GM15510 (cell line): ENCODE data around the gene CDH23.

Source experiments
- POLR2A ChIP-seq: IDR thresholded peaks from 3 replicates; pipeline ENCODE4 v1.6.1; 2011; ENCODE audit warnings: borderline replicate concordance; ENCODE audit not compliant: insufficient read length; ENCODE audit errors: extremely low read depth

The CDH23 gene

GRCh38 chr10:71829171-71829570, 432.5 kb downstream of the CDH23 start:
- TF ChIP-seq POLR2A = no peak

- TF ChIP-seq POLR2A = no peak
Observed at GRCh38 chr10:71829896-71830295, 433.2 kb downstream of the CDH23 start.

DNA sequence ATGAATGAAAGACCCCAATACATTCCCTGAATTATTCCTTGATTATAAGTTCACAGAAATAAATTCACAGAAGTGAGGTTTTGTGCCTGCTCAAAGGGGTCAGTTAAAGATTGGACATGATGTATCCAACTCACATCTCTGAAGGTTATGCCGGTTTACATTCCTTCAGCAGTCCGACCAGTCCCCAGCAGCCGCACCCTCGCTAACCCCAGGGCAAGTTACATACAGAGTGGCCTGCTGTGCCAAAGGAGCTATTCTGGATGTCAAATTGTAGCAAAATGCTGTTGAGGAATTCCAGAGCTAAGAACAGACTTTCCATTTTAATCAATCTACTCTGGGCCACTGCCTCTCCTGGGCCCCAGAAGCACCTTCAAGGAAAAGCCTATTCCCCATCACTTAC, 434.0 kb downstream of the CDH23 start:
- TF ChIP-seq POLR2A = no peak

GRCh38 chr10:71831646-71832552, 435.2 kb downstream of the CDH23 start:
- no peak for TF ChIP-seq POLR2A

GRCh38 chr10:71832967-71833366, 436.2 kb downstream of the CDH23 start:
- no peak for TF ChIP-seq POLR2A

- no peak for TF ChIP-seq POLR2A
Observed at GRCh38 chr10:71833451-71834342, 437.0 kb downstream of the CDH23 start.

- TF ChIP-seq POLR2A = no peak
Observed at GRCh38 chr10:71834343-71834674, 437.6 kb downstream of the CDH23 start.

DNA sequence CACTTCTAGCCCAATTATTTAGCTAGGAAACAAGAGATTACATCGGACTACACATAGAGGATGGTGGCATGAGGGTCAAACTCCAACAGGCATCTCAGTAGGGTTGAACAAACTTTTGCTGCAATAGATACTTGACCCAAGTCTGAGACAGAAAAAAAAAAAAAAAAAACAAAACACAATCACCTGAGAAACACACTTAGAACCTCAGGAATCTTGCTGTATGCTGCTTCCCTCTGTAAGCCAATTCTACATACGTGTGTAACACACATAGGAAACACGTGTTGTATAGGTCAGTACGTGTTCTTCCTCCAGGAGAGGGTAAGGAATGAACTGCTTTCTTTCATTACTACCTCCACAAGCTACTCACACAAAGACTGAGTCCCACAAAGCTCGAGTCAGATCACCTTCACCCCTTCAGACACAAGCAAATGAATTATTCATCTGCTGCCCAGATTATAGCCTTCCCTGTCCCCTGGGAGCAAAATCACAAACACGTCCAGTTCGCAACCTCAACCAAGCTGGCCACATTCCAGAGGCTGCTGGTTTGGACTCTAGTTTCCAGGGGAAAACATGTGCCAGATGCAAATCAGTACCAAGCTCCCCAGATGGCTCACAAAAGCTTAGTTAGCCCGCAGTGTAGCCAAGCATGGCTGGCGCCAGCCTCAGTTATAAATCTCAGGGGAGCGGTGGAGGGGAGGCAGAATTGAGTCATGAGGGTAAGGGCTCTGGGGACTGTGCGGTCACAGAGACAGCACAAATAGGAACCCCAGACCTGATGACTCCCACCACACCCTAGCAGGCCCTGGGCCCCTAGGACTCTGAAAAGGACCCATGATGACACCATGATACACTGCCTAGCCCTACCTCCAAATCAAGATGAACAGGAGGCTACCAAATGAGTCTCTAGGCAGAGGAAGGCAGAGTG, 439.2 kb downstream of the CDH23 start:
- TF ChIP-seq POLR2A = no peak

DNA sequence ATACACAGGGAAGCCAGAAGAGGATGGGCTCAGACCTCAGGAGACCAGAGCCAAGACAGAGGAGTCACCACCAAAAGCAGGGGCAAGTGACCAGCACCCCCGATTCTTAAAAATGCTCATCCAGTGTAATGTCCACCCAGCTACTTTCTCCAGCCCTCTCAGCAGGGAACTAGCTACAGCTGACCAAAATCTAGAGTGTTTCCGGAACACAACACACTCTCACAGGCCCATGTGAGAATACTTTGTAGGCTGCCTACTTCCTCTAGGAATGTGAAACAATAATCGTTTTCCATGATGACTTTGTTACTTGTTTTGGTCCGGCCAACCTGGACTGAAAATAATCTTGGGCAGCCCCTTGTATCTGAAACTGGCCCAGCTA, 439.9 kb downstream of the CDH23 start:
- no peak for TF ChIP-seq POLR2A

- no peak for TF ChIP-seq POLR2A
Observed at GRCh38 chr10:71837098-71837827, 440.5 kb downstream of the CDH23 start.

GRCh38 chr10:71838264-71839211, 441.8 kb downstream of the CDH23 start:
- no peak for TF ChIP-seq POLR2A

DNA sequence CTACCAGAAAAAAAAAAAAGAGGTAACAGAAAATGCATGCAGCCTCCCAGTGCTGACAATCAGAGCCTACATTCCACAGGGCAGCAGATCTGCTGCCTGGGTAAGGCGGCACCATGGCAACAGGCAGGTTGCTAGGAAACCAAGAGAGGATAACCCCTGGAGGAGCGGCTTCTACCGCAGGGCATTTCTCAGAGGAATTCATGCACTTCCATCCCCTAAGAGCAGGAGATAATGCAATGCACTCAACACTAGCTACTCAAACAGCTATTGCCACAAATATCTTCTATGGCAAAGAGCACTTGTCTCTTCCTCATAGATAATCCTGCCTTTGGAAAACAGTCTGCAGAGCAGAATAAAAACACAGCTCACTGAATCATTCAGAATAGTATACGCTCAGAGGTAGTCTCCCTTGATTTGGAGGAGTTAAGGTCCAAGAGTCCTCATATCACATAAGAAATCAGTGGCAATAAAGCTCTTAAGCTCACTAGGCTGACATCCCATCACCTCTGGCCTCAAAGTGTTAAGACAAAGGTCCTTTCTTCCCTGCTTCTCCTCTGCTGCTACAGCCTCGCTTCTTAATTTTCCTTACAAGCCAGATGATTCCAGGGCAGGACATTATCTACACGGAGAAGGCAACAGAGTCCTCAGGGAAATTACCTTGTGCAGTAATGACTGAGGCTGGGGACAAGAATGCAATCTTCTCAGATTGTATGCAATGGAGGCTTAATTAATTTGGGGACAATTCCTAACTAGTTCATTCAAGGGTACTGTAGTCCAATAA, 443.6 kb downstream of the CDH23 start:
- TF ChIP-seq POLR2A = no peak
